GM15510 (cell line): ENCODE data around the gene PSMD3.

ENCODE experiments used
- POLR2A ChIP-seq: IDR thresholded peaks from 3 replicates; pipeline ENCODE4 v1.6.1; 2011; ENCODE audit warnings: borderline replicate concordance; ENCODE audit not compliant: insufficient read length; ENCODE audit errors: extremely low read depth

The PSMD3 gene

DNA sequence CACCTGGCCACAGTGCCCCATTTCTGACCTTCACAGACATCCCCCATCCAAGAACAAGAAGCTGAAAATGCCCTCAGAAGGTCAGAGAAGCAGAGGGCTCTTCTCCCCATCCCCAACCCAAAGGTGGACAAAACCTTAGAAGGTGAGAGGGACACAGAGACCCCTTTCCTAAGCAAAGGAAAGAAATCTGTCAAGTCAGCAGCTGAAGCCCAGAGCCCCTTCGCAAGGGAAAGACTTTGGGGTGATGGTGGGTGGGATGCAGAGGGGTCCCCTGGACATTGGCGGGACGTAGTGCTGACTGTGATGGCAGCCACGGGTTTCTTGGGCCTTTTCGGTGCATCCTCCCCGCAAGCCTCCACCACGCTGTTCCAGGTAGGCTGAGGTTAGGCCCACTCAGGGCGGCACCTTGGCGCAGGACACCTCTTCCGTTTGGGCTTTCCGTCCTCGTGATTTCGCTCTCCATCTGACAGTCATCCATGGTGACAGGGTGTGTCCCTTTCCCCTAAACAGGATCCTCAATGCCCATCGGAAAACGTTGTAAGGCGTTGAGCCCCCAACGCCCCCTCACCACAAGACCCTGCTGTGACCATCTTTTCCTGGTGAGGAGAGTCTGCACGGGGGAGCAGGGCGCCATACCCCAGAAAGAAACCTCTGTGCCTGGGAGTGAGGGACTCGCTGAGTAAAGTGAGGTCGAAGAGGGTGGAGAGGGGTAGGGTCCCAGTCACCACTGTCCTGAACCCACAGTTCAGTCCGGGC lies 28.5 kb upstream of the PSMD3 start:
- TF ChIP-seq POLR2A, result no peak

DNA sequence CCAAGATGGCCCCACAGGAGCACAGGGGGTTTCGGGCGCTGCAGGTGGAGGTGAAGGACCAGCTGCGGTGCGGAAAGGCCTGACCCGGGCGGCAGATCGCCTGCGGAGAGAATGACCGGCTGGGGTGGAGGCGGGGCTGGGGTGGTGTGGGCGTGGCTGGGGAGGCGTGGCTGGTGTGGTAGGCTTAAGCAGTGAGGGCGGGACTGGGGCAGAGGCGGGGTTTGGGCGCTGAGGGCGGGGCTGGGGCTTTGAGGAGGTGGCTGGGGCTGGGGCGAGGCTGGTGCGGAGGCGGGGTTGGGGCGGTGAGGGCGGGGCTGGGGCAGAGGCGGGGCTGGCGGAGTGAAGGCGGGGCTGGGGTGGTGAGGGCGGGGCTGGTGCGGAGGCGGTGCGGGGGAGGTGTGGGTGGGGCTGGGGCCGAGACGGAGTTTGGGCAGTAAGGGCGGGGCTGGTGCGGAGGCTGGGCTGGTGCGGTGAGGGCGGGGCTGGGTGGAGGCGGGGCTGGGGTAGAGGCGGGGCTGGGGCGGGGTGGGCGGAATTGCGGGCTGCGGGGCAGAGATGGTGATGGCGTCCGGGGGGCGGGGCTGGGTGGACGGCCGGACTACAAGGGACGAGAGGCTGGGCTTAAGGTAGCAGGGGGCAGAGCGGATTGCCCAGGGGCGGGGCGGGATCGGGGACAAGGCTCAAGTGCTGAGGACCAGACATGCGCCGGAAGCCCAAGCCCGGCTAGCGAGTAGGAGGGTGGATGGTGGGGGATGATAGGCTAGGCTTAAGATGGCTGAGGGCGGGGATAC lies 27.7 kb upstream of the PSMD3 start:
- TF ChIP-seq POLR2A, result peak; percentile 62

DNA sequence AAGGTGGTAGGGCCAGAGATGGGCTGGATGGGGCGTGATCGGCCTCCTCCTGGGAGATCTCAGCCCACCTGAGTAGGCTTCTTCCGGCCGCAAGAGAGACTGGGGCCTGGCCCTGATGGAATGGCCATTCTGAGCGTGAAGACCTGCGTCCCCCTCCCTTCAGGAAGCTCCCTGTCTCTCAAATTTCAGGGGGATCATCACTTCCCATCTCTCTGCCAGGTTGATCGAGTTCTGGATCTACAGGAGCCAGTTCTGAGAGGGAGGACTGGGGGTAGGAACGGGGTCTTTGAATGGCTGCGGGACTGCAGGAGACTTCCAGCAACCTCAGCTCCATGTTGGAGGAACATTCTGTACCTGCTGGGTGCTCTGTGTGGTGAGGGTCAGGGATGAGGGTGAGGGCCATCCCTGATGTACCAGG lies 27.1 kb upstream of the PSMD3 start:
- TF ChIP-seq POLR2A, result no peak

DNA sequence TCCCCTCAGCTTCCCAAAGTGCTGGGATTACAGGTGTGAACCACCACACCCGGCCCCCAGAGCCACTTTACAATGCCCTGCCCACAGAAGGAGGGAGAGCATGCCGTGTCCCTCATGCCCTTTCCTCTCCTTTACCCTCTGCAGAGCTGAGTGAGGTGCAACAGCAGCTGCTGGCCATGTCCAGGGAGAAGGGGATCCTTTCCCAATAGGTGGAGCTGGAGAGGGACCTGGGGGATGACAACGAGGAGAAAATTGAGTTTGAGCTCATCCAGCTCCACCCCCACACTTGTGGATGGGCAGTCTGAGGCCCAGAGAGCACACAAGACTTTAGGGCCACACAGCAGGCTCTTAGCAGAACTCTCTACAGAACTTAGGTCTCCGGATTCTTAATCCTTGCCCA lies 25.7 kb upstream of the PSMD3 start:
- no peak for TF ChIP-seq POLR2A

DNA sequence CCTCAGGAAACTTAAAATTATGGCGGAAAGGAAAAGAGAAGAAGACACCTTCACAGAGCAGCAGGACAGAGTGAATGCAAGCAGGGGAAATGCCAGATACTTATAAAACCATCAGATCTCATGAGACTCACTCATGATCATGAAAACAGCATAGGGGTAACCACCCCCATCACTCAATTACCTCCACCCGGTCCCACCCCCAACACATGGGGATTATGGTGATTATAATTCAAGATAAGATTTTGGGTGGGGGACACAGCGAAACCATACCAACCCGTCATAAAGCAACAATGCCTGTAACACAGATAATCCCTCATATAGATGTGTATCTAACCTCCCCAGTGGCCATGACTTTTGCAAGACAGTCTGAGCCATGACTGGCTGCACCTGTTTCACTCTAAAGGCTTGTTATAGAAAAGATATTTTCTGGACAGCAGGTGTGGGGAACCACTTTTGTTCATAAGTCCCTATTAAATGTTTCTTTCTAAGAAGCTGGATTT lies 24.8 kb upstream of the PSMD3 start:
- TF ChIP-seq POLR2A, result no peak

DNA sequence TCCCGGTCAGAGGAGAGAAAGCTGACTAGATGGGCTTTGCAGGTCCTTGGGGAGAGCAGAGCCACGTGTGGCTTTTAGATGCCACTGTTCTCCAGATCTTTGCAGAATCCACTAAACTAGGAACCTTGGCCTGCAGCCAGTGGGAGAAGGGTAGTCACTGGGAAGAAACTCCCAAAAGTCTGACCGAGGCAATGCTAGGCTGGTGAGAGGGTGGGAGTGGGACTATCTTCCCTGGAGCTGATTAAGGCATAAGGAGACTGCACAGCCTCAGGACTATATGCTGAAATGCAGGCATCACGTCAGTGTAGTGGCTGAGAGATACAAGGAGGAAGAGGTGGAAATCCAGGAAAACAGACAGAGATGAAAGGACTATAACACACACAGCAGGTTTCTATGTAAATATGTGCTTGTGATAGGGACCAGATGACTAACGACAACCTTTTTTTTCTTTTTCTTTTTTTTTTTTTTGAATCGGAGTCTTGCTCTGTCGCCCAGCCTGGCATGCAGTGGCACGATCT lies 20.0 kb upstream of the PSMD3 start:
- TF ChIP-seq POLR2A, result no peak

DNA sequence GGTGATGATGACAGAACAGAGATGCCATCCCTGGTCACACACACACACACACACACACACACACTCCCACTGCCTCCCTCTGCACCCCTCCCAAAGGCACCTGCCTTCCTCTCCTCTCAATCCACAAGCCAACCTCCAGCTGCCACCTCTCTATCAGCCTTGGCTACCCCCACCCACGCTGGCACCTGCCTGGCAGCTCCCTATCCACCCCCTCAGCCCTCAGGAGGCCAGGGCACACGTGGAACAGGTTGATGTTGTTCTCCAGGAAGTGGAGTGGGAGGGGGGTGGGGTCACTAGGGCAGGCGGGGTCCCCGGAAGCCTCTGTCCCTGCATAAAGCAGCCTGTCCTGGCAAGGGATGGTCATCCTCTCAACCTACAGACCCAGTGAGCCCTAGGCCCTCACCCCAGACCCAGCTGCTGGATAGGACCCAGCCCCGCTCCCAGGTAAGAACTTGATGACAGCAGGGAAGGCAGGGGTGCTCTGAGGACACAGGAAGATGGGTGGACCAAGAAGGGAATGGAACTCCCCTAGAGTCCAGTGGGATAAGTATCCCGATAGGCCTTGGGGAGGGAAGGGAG lies 17.9 kb upstream of the PSMD3 start, which contains the start of gene GSDMA:
Gene GSDMA (plus strand): TSS at position 363 of the 579 bp plus-strand sequence. CDS start 2,684 bp downstream, outside the sequence.
- no peak for TF ChIP-seq POLR2A

DNA sequence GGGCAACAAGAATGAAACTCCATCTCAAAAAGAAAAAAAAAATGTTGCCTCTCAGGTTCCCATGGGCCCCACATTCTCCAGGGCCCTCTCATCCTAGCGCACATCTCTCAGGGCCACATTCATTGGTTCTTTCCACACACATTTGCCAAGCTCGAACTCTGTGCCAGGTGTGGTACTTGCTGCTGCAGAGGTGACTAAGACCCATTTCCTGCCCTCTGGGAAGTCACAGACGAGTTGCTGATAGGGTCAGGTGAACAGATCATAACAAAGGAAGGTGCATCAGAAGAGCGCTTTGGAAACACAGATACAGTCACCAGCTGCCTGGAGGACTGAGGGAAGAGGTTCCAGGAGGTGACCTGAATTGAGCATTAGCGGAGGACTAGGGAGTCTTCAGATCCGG lies 16.8 kb upstream of the PSMD3 start:
- TF ChIP-seq POLR2A, result no peak

DNA sequence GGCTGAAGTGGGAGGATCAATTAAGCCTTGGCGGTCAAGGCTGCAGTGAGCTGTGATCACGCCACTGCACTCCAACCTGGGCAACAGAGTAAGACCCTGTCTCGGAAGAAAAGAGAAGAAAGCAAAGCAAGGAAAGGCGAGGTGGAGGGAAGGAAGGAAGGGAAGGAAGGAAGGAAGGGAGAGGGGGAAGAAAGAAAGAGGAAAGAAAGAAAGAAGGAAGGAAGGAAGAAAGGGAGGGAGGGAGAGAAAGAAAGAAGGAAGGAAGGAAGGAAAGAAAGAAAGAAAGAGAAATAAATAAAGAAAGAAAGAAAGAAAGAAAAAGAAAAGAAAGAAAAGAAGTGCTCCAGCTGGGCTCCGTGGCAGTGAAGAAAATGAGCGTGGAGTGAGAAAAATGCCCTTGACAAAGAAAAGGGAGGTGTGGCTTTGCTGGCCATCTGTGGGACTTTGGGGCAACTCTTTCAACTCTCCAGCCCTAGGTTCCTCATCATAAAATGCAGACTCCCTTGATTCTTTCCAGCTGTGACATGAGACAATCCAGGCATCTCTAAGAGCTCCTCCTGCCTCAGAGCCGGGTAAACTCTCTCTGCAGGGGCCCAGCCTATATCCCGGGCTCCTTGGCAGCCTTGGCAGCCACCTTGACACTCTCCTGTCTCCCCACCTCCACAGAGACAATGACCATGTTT lies 15.4 kb upstream of the PSMD3 start:
- no peak for TF ChIP-seq POLR2A

DNA sequence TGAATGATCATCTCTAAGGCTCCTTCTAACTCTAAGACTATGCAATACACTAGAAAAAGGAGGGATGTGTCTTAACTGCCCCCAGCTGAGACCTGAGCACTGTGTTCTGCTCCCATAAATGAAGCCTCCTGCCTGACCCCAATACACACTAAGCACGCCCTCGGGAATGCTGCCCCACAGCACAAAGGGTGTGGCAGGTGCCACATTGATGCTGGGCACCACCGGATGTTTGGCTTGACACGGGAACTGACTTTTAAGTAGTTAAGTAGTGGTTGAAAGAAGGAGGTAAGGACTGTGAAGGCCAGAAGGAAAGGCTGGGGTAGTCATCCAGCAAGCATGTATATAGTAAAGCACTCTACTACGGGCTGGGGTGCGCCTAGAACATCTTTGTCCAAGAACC lies 13.8 kb upstream of the PSMD3 start:
- TF ChIP-seq POLR2A, result no peak

DNA sequence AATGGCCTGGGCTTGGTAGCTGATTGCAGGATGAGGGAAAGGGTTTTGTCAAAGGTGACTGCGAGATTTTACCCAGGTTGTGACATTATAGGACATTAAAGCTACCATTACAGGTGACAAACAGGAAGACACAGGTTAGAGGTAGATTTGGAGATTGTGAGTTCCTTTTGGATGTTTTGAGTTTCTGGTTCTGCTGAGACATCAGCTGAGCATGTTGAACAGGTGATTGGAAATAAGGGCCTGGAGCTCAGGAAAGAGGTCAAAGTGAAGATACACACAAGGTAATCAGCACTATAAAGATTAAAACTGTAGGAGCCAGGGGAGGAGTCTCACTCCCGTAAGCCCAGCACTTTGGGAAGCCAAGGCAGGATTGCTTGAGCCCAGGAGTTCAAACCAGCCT lies 11.8 kb upstream of the PSMD3 start:
- TF ChIP-seq POLR2A, result no peak

DNA sequence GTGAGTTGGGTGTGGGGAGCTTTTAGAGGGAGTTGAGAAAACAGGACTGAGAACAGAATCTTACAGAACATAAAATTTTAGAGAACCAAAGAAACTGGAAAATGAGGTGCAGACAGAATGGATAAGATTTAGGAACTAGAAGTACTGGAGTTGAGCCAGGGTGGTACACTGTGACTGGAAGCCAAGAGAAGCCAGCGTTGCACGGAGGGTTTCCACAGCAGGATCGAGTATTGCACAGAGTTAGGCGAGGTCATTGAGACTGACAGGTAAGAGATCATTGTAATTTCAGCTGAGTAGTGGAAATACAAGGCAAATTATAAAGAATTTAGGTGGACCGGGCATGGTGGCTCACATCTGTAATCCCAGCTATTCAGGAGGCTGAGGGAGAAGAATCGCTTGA lies 11.2 kb upstream of the PSMD3 start:
- no peak for TF ChIP-seq POLR2A

DNA sequence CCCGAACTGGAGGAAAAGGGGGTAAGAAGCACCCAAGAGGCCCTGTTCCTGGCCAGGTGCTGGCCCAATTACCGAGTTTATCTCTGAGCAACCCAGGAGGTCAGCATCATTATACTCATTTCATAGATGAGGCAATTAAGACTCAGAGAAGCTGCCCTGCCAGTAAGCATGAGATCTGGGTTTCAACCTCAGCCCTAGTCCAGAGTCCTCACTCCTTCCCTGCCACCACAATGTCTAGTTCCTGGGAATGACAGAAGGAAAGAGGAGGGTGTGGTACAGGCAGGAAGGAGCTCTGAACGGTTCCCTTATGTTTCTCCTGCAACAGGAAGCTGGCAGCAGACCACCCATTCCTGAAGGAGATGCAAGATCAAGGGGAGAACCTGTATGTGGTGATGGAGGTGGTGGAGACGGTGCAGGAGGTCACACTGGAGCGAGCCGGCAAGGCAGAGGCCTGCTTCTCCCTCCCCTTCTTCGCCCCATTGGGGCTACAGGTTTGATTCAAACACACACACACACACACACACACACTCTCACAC lies 10.4 kb upstream of the PSMD3 start:
- TF ChIP-seq POLR2A, result no peak

DNA sequence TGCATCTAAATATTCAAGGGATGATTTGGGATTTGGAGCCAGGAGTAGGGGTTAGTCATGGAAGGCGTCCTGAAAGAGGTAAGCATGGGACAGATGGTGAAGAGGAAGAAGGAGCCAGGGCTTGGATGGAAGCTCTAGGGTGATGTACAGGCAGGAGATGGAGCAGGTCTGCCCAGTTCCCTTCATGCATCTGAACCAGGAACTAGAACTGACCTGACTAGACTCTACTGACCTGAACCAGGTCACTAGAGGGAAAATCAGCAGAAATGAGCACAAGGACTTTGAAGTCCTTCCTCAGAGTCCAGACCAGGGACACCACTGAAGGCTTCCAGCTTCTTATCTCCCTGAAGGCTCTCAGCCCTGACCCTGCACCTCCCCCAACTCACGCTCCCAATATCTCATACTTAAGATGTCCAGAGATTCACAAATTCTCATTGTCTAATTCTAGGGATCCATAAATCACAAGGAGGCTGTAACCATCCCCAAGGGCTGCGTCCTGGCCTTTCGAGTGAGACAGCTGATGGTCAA lies 9.5 kb upstream of the PSMD3 start:
- no peak for TF ChIP-seq POLR2A
